Upper lobe of left lung (tissue), 6 donors: ENCODE results near the gene DEFB124. TPM values are rescaled to one million over a fixed set of nuclear protein-coding genes. Genes with fewer than 3 reads are reported as not detected.

Source experiments
- total RNA-seq, 6 donors: library from RNA; depleted of rRNA in 4 of 6; stranded (reverse); fragments of >200 nt in 4 of 6; gene quantifications; one replicate each; pipeline versions ENCODE4 v1.1.0 to v1.2.1, GENCODE V29; 2016 to 2021
- donor health status: DM: no; HTN: no; CAD: no; lungs with moderate emphysema.
- donor health status: DM: no; HTN: yes; CAD: no; lungs with severe emphysema.

Gene DEFB124
- total RNA-seq, 6 donors from 2014 or later, result not detected

Other genes with a start within 250 kb of the DEFB124 start
- not detected for gene DEFB115, start 217.5 kb downstream of the DEFB124 start, total RNA-seq
- not detected for gene DEFB116, start 166.5 kb downstream of the DEFB124 start, total RNA-seq
- gene DEFB118, start 106.5 kb downstream of the DEFB124 start, total RNA-seq, result not detected
- gene DEFB119, start 84.5 kb downstream of the DEFB124 start, total RNA-seq, result not detected
- not detected for gene DEFB121, start 68.9 kb downstream of the DEFB124 start, total RNA-seq
- not detected for gene DEFB123, start 34.5 kb downstream of the DEFB124 start, total RNA-seq
- 1 to 10 TPM in 5 of 6 donors, under 1 TPM in 1; 0.30 to 9.5 (median 2.2) TPM for gene REM1, start 161 bp upstream of the DEFB124 start, total RNA-seq
- 100 to 1,000 TPM in 2 of 6 donors, 10 to 100 TPM in 4; 58.7 to 186 (median 81.6) TPM for gene HM13, start 39.3 kb upstream of the DEFB124 start, total RNA-seq
- 100 to 1,000 TPM; 226 to 911 (median 570) TPM for gene ID1, start 130.2 kb upstream of the DEFB124 start, total RNA-seq
- gene COX4I2, start 162.8 kb upstream of the DEFB124 start, total RNA-seq, result 10 to 100 TPM in 4 of 6 donors, 1 to 10 TPM in 2; 1.9 to 24.3 (median 13.5) TPM
- 100 to 1,000 TPM; 131 to 245 (median 182) TPM for gene BCL2L1, start 247.7 kb upstream of the DEFB124 start, total RNA-seq